ENCODE results near the gene APOA4. TPM values are rescaled to one million over a fixed set of nuclear protein-coding genes. Genes with fewer than 3 reads are reported as not detected.

Gene APOA4
- total and polyA plus RNA-seq, 2 of the 13 experiments (the other 11 are each of a cell fraction or from before 2014, with no cell fraction given): 3.8 to 7.2 TPM

GRCh38 chr11:116808262-116809175 is 14.6 kb downstream of the APOA4 start (continued):
- TF ChIP-seq, protein P1, sequence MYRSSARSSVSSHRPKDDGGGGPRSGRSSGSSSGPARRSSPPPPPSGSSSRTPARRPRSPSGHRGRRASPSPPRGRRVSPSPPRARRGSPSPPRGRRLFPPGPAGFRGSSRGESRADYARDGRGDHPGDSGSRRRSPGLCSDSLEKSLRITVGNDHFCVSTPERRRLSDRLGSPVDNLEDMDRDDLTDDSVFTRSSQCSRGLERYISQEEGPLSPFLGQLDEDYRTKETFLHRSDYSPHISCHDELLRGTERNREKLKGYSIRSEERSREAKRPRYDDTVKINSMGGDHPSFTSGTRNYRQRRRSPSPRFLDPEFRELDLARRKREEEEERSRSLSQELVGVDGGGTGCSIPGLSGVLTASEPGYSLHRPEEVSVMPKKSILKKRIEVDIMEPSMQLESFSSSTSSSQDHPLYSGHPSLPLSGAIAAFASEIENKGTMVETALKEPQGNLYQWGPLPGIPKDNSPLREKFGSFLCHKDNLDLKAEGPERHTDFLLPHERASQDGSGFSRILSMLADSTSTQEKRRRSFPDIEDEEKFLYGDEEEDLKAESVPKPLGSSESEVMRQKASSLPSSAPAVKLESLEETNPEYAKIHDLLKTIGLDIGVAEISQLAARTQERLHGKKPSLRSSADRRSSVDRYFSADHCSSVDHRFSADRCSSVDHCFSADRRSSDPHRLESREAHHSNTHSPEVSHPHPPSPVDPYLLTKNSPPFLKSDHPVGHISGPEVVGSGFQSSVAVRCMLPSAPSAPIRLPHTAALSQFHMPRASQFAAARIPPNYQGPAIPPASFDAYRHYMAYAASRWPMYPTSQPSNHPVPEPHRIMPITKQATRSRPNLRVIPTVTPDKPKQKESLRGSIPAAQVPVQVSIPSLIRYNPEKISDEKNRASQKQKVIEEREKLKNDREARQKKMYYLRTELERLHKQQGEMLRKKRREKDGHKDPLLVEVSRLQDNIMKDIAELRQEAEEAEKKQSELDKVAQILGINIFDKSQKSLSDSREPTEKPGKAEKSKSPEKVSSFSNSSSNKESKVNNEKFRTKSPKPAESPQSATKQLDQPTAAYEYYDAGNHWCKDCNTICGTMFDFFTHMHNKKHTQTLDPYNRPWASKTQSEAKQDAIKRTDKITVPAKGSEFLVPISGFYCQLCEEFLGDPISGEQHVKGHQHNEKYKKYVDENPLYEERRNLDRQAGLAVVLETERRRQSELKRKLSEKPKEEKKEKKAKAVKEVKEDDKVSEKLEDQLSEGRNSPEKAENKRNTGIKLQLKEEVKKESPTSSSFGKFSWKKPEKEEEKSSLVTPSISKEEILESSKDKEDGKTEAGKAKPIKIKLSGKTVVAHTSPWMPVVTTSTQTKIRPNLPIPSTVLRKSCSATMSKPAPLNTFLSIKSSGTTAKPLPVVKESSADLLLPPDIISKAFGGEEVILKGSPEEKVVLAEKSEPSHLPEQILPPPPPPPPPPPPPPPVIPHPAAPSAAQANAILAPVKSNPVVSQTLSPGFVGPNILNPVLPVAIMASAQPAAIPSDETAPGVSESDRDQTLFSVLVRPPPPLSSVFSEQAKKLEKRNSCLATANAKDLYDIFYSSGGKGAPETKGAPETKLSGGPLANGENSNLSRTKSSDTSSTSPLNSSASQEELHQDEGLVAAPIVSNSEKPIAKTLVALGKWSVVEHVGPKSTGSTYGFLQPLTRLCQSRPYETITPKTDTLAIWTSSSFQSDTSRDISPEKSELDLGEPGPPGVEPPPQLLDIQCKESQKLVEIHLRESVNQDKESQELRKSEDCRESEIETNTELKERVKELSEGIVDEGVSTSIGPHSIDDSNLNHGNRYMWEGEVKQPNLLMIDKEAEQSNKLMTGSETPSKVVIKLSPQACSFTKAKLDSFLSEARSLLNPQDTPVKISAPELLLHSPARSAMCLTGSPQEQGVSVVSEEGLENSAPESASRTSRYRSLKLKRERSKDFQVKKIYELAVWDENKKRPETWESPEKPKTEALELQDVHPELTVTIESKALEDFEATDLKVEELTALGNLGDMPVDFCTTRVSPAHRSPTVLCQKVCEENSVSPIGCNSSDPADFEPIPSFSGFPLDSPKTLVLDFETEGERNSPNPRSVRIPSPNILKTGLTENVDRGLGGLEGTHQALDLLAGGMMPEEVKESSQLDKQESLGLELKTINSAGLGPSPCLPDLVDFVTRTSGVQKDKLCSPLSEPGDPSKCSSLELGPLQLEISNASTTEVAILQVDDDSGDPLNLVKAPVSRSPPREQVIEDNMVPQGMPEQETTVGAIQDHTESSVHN (CRISPR knock-in tag; IDR thresholded peaks at IDR 0.05): no peak
- TF ChIP-seq ATF5 (CRISPR knock-in tag; IDR thresholded peaks at IDR 0.05; ENCODE audit: low read depth) (no peak), ZNF460 (CRISPR knock-in tag; IDR thresholded peaks at IDR 0.05; ENCODE audit: borderline replicate concordance) (no peak), ZNF350 (CRISPR knock-in tag; IDR thresholded peaks at IDR 0.05; ENCODE audit: borderline replicate concordance, low read depth) (peak; percentile 57; the same call in 1 of the 2 replicates), ZNF616 (CRISPR knock-in tag; IDR thresholded peaks at IDR 0.05; ENCODE audit: low read depth) (peak; percentile 12; the same call in 1 of the 2 replicates), ZNF619 (CRISPR knock-in tag; IDR thresholded peaks at IDR 0.05) (no peak), ZNF484 (CRISPR knock-in tag; IDR thresholded peaks at IDR 0.05; ENCODE audit: borderline replicate concordance, low read depth) (no peak), EHMT2 (IDR thresholded peaks at IDR 0.05; ENCODE audit: borderline replicate concordance, low read depth, low read length) (no peak), ZNF816 (CRISPR knock-in tag; IDR thresholded peaks at IDR 0.05; ENCODE audit: borderline replicate concordance) (peak; percentile 36; the same call in 1 of the 2 replicates), PCBP2 (optimal IDR thresholded peaks at IDR 0.05; ENCODE audit: low read depth, low read length, poor library complexity, severe bottlenecking) (no peak), MAZ (IDR thresholded peaks at IDR 0.05; ENCODE audit: borderline replicate concordance, low read depth, low read length) (0 out of 2 replicates have a peak, but pooled peaks have one; percentile 24), MAZ (CRISPR knock-in tag; IDR thresholded peaks at IDR 0.05; ENCODE audit: low read depth) (peak; percentile 28; the same call in 1 of the 2 replicates), ZNF10 (CRISPR knock-in tag; IDR thresholded peaks at IDR 0.05; ENCODE audit: borderline replicate concordance, low read depth) (no peak)
- TF ChIP-seq, protein P2, sequence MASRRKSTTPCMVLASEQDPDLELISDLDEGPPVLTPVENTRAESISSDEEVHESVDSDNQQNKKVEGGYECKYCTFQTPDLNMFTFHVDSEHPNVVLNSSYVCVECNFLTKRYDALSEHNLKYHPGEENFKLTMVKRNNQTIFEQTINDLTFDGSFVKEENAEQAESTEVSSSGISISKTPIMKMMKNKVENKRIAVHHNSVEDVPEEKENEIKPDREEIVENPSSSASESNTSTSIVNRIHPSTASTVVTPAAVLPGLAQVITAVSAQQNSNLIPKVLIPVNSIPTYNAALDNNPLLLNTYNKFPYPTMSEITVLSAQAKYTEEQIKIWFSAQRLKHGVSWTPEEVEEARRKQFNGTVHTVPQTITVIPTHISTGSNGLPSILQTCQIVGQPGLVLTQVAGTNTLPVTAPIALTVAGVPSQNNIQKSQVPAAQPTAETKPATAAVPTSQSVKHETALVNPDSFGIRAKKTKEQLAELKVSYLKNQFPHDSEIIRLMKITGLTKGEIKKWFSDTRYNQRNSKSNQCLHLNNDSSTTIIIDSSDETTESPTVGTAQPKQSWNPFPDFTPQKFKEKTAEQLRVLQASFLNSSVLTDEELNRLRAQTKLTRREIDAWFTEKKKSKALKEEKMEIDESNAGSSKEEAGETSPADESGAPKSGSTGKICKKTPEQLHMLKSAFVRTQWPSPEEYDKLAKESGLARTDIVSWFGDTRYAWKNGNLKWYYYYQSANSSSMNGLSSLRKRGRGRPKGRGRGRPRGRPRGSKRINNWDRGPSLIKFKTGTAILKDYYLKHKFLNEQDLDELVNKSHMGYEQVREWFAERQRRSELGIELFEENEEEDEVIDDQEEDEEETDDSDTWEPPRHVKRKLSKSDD (CRISPR knock-in tag; IDR thresholded peaks at IDR 0.05; ENCODE audit: low read depth): no peak

Measured in HepG2 (cell line).